PC-9 (cell line): ENCODE measurements around the gene RHOJ. TPM values are rescaled to one million over a fixed set of nuclear protein-coding genes. Genes with fewer than 3 reads are reported as not detected.

Experiments used
- BruUV-seq: library from RNA; stranded (reverse); fragments of 400-500 nt; replicated peaks from 2 replicates; lab custom pipeline; 2021; lab: Mats Ljungman, UMichigan
- CTCF ChIA-PET: fragments of 300-600 bp; sonication (Branson Sonifier 250); formaldehyde crosslinking; loops from one replicate; lab custom pipeline; 2022; ENCODE audit warnings: antibody characterized with exemption; lab: Charles Lee
- POLR2A ChIA-PET: fragments of 300-600 bp; sonication (Branson Sonifier 250); formaldehyde crosslinking; loops from one replicate; lab custom pipeline; 2022; ENCODE audit warnings: antibody characterized with exemption; ENCODE audit not compliant: unreplicated experiment; lab: Charles Lee
- DNase-seq, 2 experiments: peaks; one replicate each; pipeline versions ENCODE4 v3.0.0 to v3.0.0-alpha.2; 2015 to 2022; ENCODE audit warnings: mixed read lengths in 1 of 2
- H2AFZ ChIP-seq: fragments of 200-600 bp; sonication (generic); 2 replicates; pipeline ENCODE4 v1.8.1; 2017; ENCODE audit warnings: antibody characterized with exemption
- H3F3A ChIP-seq: fragments of 200-600 bp; sonication (generic); 2 replicates; pipeline ENCODE4 v1.8.1; 2017; ENCODE audit warnings: antibody characterized with exemption, mild to moderate bottlenecking, low read depth; ENCODE audit not compliant: insufficient read depth
- H3K27ac ChIP-seq: fragments of 200-600 bp; sonication (generic); 2 replicates; pipeline ENCODE4 v1.6.1; 2016; ENCODE audit warnings: mixed run types
- H3K27me3 ChIP-seq: fragments of 200-600 bp; sonication (generic); 2 replicates; pipeline ENCODE4 v1.6.1; 2016; ENCODE audit warnings: low read depth, mixed run types; ENCODE audit not compliant: insufficient read depth
- H3K36me3 ChIP-seq: fragments of 200-600 bp; sonication (generic); 2 replicates; pipeline ENCODE4 v1.6.1; 2016; ENCODE audit warnings: low read depth, mixed run types
- H3K4me1 ChIP-seq: fragments of 200-600 bp; sonication (generic); replicated peaks from 2 replicates; pipeline ENCODE4 v1.6.1; 2016; ENCODE audit warnings: mixed run types; ENCODE audit not compliant: insufficient read depth
- H3K4me2 ChIP-seq: fragments of 200-600 bp; sonication (generic); 2 replicates; pipeline ENCODE4 v1.6.1; 2017; ENCODE audit warnings: mixed run types
- H3K4me3 ChIP-seq: fragments of 200-600 bp; sonication (generic); 2 replicates; pipeline ENCODE4 v1.6.1; 2016; ENCODE audit warnings: mixed run types
- H3K79me2 ChIP-seq: fragments of 200-600 bp; sonication (generic); 2 replicates; pipeline ENCODE4 v1.6.1; 2017; ENCODE audit warnings: low read depth, mixed run types
- H3K9me2 ChIP-seq: fragments of 200-600 bp; sonication (generic); 2 replicates; pipeline ENCODE4 v1.8.1; 2017; ENCODE audit warnings: mild to moderate bottlenecking; ENCODE audit not compliant: insufficient read depth
- H3K9me3 ChIP-seq: fragments of 200-600 bp; sonication (generic); 2 replicates; pipeline ENCODE4 v1.8.1; 2016; ENCODE audit warnings: low read depth; ENCODE audit not compliant: insufficient read depth
- H4K20me1 ChIP-seq: fragments of 200-600 bp; sonication (generic); 2 replicates; pipeline ENCODE4 v1.8.1; 2017; ENCODE audit not compliant: insufficient read depth
- CTCF ChIP-seq: fragments of 200-600 bp; sonication (generic); conservative IDR thresholded peaks from 2 replicates; pipeline ENCODE4 v1.6.1; 2017; ENCODE audit warnings: mixed run types, antibody characterized with exemption, mild to moderate bottlenecking, moderate library complexity
- EZH2 ChIP-seq: fragments of 200-600 bp; sonication (generic); IDR thresholded peaks from 2 replicates; pipeline ENCODE4 v1.8.0; 2017; ENCODE audit warnings: antibody characterized with exemption, low read depth
- intact Hi-C: fragments of 100-400 bp; cut with micrococcal nuclease; formaldehyde crosslinking; loops from one replicate; pipeline ENCODE4 v1.10.0; 2022; ENCODE audit not compliant: unreplicated experiment
- total RNA-seq: library from RNA; stranded (reverse); gene quantifications from 2 replicates; pipeline ENCODE4 v1.2.3, GENCODE V29; 2021

The RHOJ gene
- total RNA-seq, 1 experiment from 2014 or later = not detected

- no peaks in the 10 kb centered on the region for H4K20me1 ChIP-seq
- no peak overlapping the region for H2AFZ ChIP-seq
- no peaks in the 10 kb centered on the region for H3K27me3 ChIP-seq
- H3K79me2 ChIP-seq = no peaks in the 10 kb centered on the region
- no TSS peak for BruUV-seq
- no peaks in the 10 kb centered on the region for H3K9me2 ChIP-seq
- ChIA-PET POLR2A (interaction anchor here (0.7 kb wide), 1 partner anchor 1901 kb away, joined by 4 read pairs; no protein-coding TSS in a partner anchor), CTCF (interaction anchor here (0.7 to 0.9 kb wide), 2 partner anchors 51 to 102 kb away, joined by 3 to 4 read pairs; no protein-coding TSS in a partner anchor)
- no peaks in the 10 kb centered on the region for H3K36me3 ChIP-seq
- DNase-seq = peak in 1 of 2 experiments; percentile 38
- no peaks in the 10 kb centered on the region for H3F3A ChIP-seq
- intact Hi-C loops = loop anchor here (1.0 to 5.0 kb wide), 3 partner anchors 92 to 997 kb away; no protein-coding TSS in a partner anchor
- TF ChIP-seq EZH2 = no peak
- TF ChIP-seq CTCF = peak; percentile 64
- H3K27ac ChIP-seq = no peak overlapping the region
- H3K4me3 ChIP-seq = no peak overlapping the region
- H3K9me3 ChIP-seq = no peaks in the 10 kb centered on the region
- no peaks in the 10 kb centered on the region for H3K4me1 ChIP-seq
- no peak overlapping the region for H3K4me2 ChIP-seq
These were observed 29.5 kb upstream of the RHOJ start for GRCh38 chr14:63174760-63175191.

DNA sequence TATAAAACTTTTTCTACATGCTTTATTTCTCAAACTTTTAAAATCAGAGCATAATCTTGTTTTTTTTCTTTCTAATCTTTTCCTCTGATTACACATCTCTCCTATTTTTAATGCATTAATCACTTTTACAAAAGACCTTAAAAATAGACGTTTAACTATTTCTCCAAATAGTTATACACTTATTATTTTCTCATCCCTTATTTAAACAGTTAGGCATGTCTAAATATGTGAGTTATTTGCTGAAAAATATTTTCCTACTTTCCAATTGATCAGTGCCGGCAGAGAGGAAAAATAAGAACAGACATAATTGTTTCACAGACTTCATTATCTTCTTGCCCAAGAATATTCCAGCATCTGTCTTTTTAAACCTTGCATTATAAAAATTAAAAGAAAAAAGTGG, 28.7 kb upstream of the RHOJ start:
- intact Hi-C loops = loop anchor here (2.0 to 5.0 kb wide), 2 partner anchors 91 to 998 kb away; no protein-coding TSS in a partner anchor
- no peak overlapping the region for H3K4me3 ChIP-seq
- no peak overlapping the region for H3K27ac ChIP-seq
- no peak overlapping the region for H3K4me2 ChIP-seq
- H3K9me3 ChIP-seq = no peaks in the 10 kb centered on the region
- no peaks in the 10 kb centered on the region for H4K20me1 ChIP-seq
- H3K4me1 ChIP-seq = no peaks in the 10 kb centered on the region
- no peak for DNase-seq
- CTCF ChIA-PET = no interaction called here
- no TSS peak for BruUV-seq
- no peaks in the 10 kb centered on the region for H3K9me2 ChIP-seq
- H3K36me3 ChIP-seq = no peaks in the 10 kb centered on the region
- H3F3A ChIP-seq = no peaks in the 10 kb centered on the region
- no peaks in the 10 kb centered on the region for H3K27me3 ChIP-seq
- POLR2A ChIA-PET = no interaction called here
- no peaks in the 10 kb centered on the region for H3K79me2 ChIP-seq
- no peak overlapping the region for H2AFZ ChIP-seq
- TF ChIP-seq EZH2 = no peak

- ChIA-PET POLR2A (interaction anchor here (0.6 to 0.7 kb wide), 3 partner anchors 174 to 395 kb away, joined by 4 to 8 read pairs (median 8); no protein-coding TSS in a partner anchor), CTCF (no interaction called here)
- BruUV-seq = no TSS peak
- H3K27me3 ChIP-seq = no peaks in the 10 kb centered on the region
- no peak overlapping the region for H3K4me3 ChIP-seq
- H2AFZ ChIP-seq = no peak overlapping the region
- H3F3A ChIP-seq = no peaks in the 10 kb centered on the region
- TF ChIP-seq CTCF (no peak), EZH2 (no peak)
- no peaks in the 10 kb centered on the region for H3K4me1 ChIP-seq
- H3K79me2 ChIP-seq = no peaks in the 10 kb centered on the region
- H3K36me3 ChIP-seq = no peaks in the 10 kb centered on the region
- H4K20me1 ChIP-seq = no peaks in the 10 kb centered on the region
- H3K27ac ChIP-seq = no peak overlapping the region
- H3K9me2 ChIP-seq = no peaks in the 10 kb centered on the region
- no peak overlapping the region for H3K4me2 ChIP-seq
- peak in 1 of 2 experiments; percentile 68 for DNase-seq
- no peaks in the 10 kb centered on the region for H3K9me3 ChIP-seq
- intact Hi-C loops = loop anchor here (1.0 to 5.0 kb wide), 2 partner anchors 97 to 1002 kb away; no protein-coding TSS in a partner anchor
These were observed 25.3 kb upstream of the RHOJ start for GRCh38 chr14:63178912-63179311.
